SK-N-SH (cell line): ENCODE data around the gene CPAMD8. TPM values are rescaled to one million over a fixed set of nuclear protein-coding genes. Genes with fewer than 3 reads are reported as not detected.

Source experiments
- CTCF ChIA-PET: fragments of 300-600, 350-600 bp; formaldehyde crosslinking; extraction: SDS; loops from one replicate; lab custom pipeline; 2021; lab: Yijun Ruan, JAX
- POLR2A ChIA-PET: fragments of 350-600 bp; sonication (Branson Sonifier 250); formaldehyde crosslinking; extraction: SDS; loops from one replicate; lab custom pipeline; 2020; ENCODE audit warnings: antibody characterized with exemption, inconsistent platforms; lab: Yijun Ruan, JAX
- DNase-seq: peaks from one replicate; pipeline ENCODE4 v3.0.0; 2012
- H2AFZ ChIP-seq: fragments of 200-600 bp; sonication (generic); 2 replicates; pipeline ENCODE4 v1.8.1; 2016; ENCODE audit warnings: antibody characterized with exemption, mild to moderate bottlenecking, low read depth
- H3F3A ChIP-seq: fragments of 200-600 bp; sonication (generic); replicated peaks from 2 replicates; pipeline ENCODE3; 2016; ENCODE audit warnings: antibody characterized with exemption, mild to moderate bottlenecking; ENCODE audit not compliant: insufficient read depth
- H3K27ac ChIP-seq, 2 experiments: fragments of 200-500 bp in 1 of 2; fragments of 200-600 bp in 1 of 2; sonication (Bioruptor generic) in 1 of 2; sonication (generic), shearing (Covaris generic) in 1 of 2; 2 replicates each; pipeline versions ENCODE4 v1.5.1 to v1.6.1; 2014 to 2016; ENCODE audit warnings: low read depth in 2 of 2, inconsistent platforms in 1 of 2, low read length in 1 of 2, mild to moderate bottlenecking in 1 of 2, mixed read lengths in 1 of 2
- H3K27me3 ChIP-seq: fragments of 200-600 bp; sonication (generic), shearing (Covaris generic); 2 replicates; pipeline ENCODE4 v1.6.1; 2016; ENCODE audit warnings: mixed run types; ENCODE audit not compliant: insufficient read depth
- H3K36me3 ChIP-seq, 2 experiments: fragments of 200-500 bp in 1 of 2; fragments of 200-600 bp in 1 of 2; sonication (Bioruptor generic) in 1 of 2; sonication (generic) in 1 of 2; replicated peaks in 1 of 2; 2 replicates each; pipeline versions ENCODE3 to v1.5.1; 2014 to 2016; ENCODE audit warnings: low read length in 1 of 2, mild to moderate bottlenecking in 1 of 2; ENCODE audit not compliant: insufficient read depth in 2 of 2, control insufficient read depth in 1 of 2
- H3K4me1 ChIP-seq, 2 experiments: fragments of 200-500 bp in 1 of 2; fragments of 200-600 bp in 1 of 2; sonication (Bioruptor generic) in 1 of 2; sonication (generic), shearing (Covaris generic) in 1 of 2; 2 replicates each; pipeline versions ENCODE4 v1.5.1 to v1.6.1; 2014 to 2016; ENCODE audit warnings: low read depth in 1 of 2, low read length in 1 of 2, mixed run types in 1 of 2; ENCODE audit not compliant: insufficient read depth in 2 of 2, control insufficient read depth in 1 of 2
- H3K4me2 ChIP-seq: fragments of 200-600 bp; sonication (generic), shearing (Covaris generic); 2 replicates; pipeline ENCODE4 v1.6.1; 2017; ENCODE audit warnings: mixed run types
- H3K4me3 ChIP-seq, 2 experiments: fragments of 200-500 bp in 1 of 2; fragments of 200-600 bp in 1 of 2; sonication (Bioruptor generic) in 1 of 2; sonication (generic), shearing (Covaris generic) in 1 of 2; 2 replicates each; pipeline versions ENCODE4 v1.5.1 to v1.8.1; 2014 to 2016; ENCODE audit warnings: low read depth in 2 of 2, inconsistent platforms in 1 of 2, low read length in 1 of 2, mild to moderate bottlenecking in 1 of 2, mixed read lengths in 1 of 2, moderate library complexity in 1 of 2
- H3K79me2 ChIP-seq: fragments of 200-600 bp; sonication (generic); 2 replicates; pipeline ENCODE4 v1.8.1; 2017; ENCODE audit warnings: mild to moderate bottlenecking; ENCODE audit not compliant: insufficient read depth
- H3K9ac ChIP-seq: fragments of 200-600 bp; sonication (generic); 2 replicates; pipeline ENCODE4 v1.6.1; 2017; ENCODE audit warnings: mixed run types
- H3K9me2 ChIP-seq: fragments of 200-600 bp; sonication (generic); 2 replicates; pipeline ENCODE4 v1.6.1; 2017; ENCODE audit warnings: mixed run types
- H3K9me3 ChIP-seq: fragments of 200-600 bp; sonication (generic); 2 replicates; pipeline ENCODE4 v1.6.1; 2017; ENCODE audit warnings: mixed run types, mild to moderate bottlenecking, moderate library complexity
- H4K20me1 ChIP-seq: fragments of 200-600 bp; sonication (generic); 2 replicates; pipeline ENCODE4 v1.6.1; 2017; ENCODE audit warnings: mild to moderate bottlenecking, mixed run types; ENCODE audit not compliant: insufficient read depth
- ELF1 ChIP-seq: IDR thresholded peaks from 2 replicates; pipeline ENCODE4 v1.4.0; 2012
- EP300 ChIP-seq, 2 experiments: IDR thresholded peaks; 2 replicates each; pipeline versions ENCODE4 v1.4.0 to v1.6.1; 2012; ENCODE audit warnings: borderline replicate concordance in 1 of 2, low read depth in 1 of 2, low read length in 1 of 2
- EZH2phosphoT487 ChIP-seq: fragments of 200-600 bp; sonication (generic); IDR thresholded peaks from 2 replicates; pipeline ENCODE4 v1.6.1; 2017; ENCODE audit warnings: low read depth, mixed run types, mild to moderate bottlenecking, antibody characterized with exemption, moderate library complexity, borderline replicate concordance
- FOSL2 ChIP-seq: IDR thresholded peaks from 2 replicates; pipeline ENCODE4 v1.4.0; 2012; ENCODE audit warnings: low read depth, mild to moderate bottlenecking, moderate library complexity, borderline replicate concordance
- RXRA ChIP-seq: IDR thresholded peaks from 2 replicates; pipeline ENCODE4 v1.4.0; 2012; ENCODE audit warnings: low read depth, mild to moderate bottlenecking, borderline replicate concordance
- SMC3 ChIP-seq: IDR thresholded peaks from 2 replicates; pipeline ENCODE4 v1.6.1; 2012; ENCODE audit warnings: low read depth, low read length, improper control_type of control experiment
- TEAD4 ChIP-seq: IDR thresholded peaks from 2 replicates; pipeline ENCODE4 v1.4.0; 2012; ENCODE audit warnings: mild to moderate bottlenecking, borderline replicate concordance; ENCODE audit not compliant: insufficient read depth
- WGBS: methylation state at CpG from one replicate; pipeline ENCODE4 v1.1.6; 2017; ENCODE audit warnings: low lambda C conversion rate; 5-methylcytosine and 5-hydroxymethylcytosine counted together
- polyA plus RNA-seq, 3 experiments: library from polyadenylated mRNA; depleted of rRNA; stranded (reverse); fragments of >200 nt; gene quantifications; 2 replicates each; pipeline ENCODE4 v1.2.3, GENCODE V29; 2012
- TF ChIP-seq, protein P1 (sequence below): IDR thresholded peaks from 2 replicates; pipeline ENCODE4 v1.4.0; 2012; ENCODE audit warnings: low read depth, borderline replicate concordance
- TF ChIP-seq, protein P2 (sequence below): IDR thresholded peaks from 2 replicates; pipeline ENCODE4; 2012
- TF ChIP-seq, protein P3 (sequence below): fragments of 150-350 bp; IDR thresholded peaks from 2 replicates; pipeline ENCODE4 v1.6.1; 2016; ENCODE audit warnings: mild to moderate bottlenecking, low read depth, low read length
- TF ChIP-seq, protein P4 (sequence below): IDR thresholded peaks from 2 replicates; pipeline ENCODE4 v1.6.1; 2012; ENCODE audit warnings: mild to moderate bottlenecking, low read depth, low read length, moderate library complexity

CPAMD8 gene
- polyA plus RNA-seq, 1 of the 3 experiments (the other 2 are of a cell fraction): 1.2 TPM

DNA sequence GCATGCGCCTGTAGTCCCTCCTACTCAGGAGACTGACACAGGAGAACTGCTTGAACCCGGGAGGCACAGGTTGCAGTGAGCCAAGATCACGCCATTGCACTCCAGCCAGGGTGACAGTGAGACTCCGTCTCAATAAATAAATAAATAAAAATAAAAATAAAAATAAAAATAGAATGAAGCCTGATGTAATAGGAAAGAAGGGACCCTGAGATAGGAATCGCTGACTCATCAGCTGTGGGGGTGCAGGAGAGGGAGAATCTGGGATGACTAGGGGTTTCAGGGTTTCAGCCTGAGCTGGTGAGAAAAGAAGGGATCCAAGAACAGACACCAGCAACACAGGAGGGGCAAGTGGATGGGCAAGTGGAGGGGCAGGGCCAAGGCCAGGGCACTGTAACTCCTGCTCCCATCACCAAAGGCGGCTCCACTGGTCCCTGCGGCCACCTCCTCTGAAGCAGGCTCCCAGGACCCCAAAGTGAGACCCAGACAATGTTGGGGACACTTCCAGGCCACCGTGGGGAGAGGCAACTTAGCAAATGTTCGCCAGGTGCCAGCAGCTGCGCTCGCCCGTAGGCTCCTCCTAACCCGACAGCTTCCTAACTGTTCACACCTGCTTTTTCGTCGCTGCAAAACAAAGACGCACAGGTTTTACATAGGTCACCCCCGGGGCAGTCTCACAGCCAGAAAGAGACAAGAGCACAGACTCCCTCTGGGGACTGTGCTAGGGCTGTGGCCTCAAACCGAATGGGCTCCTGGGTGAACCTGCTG, 47.4 kb upstream of the CPAMD8 start:
- peak overlapping the region; percentile 75 to 88 for H3K4me3 ChIP-seq
- POLR2A ChIA-PET: interaction anchor here (1.1 kb wide), 1 partner anchor 142 kb away, joined by 3 read pairs; no protein-coding TSS in a partner anchor
- peaks cover 10% of the 10 kb centered on the region for H3F3A ChIP-seq
- DNase-seq: no peak
- CTCF ChIA-PET: interaction anchor here (2.0 kb wide), 1 partner anchor 208 kb away, joined by 5 read pairs; the partner anchor contains the start of gene ANKLE1
- H3K36me3 ChIP-seq: no peaks in the 10 kb centered on the region
- no peaks in the 10 kb centered on the region for H3K9me3 ChIP-seq
- TF ChIP-seq EP300 (IDR thresholded peaks at IDR 0.05; ENCODE audit: borderline replicate concordance in 1 of 2, low read depth in 1 of 2, low read length in 1 of 2): no peak
- TF ChIP-seq ELF1: no peak
- no peak for TF ChIP-seq RXRA
- no peak for TF ChIP-seq EZH2phosphoT487
- H3K79me2 ChIP-seq: peaks cover 66% of the 10 kb centered on the region
- peaks cover 10% of the 10 kb centered on the region; the same call in 1 of the 2 replicates for H4K20me1 ChIP-seq
- 66% methylated on average over 16 of the region's 18 CpGs for WGBS
- peak overlapping the region; percentile 93 for H2AFZ ChIP-seq
- H3K9me2 ChIP-seq: no peaks in the 10 kb centered on the region
- no peaks in the 10 kb centered on the region for H3K27me3 ChIP-seq
- H3K4me2 ChIP-seq: peak overlapping the region; percentile 84
- H3K9ac ChIP-seq: peak overlapping the region; percentile 71
- peak overlapping the region in 1 of 2 experiments; percentile 59; a peak in 1 of 4 replicates for H3K27ac ChIP-seq
- peaks cover 15 to 28% of the 10 kb centered on the region in 2 experiments; a peak in 2 of 4 replicates for H3K4me1 ChIP-seq

DNA sequence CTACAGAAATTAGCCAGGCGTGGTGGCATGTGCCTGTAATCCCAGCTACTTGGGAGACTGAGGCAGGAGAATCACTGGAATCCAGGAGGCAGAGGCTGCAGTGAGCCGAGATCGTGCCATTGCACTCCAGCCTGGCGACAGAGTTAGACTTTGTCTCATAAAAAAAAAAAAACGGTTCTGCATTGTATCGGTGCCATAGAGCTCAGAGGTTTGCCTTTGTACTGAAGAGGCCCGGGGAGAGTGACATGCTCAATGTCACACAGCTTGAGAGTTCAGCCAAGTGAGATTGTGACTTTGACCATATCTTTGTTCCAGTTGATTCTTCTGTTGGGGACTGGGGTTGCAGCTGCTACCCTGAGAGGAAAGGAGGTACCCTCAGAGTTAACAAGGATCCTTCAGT, 44.3 kb upstream of the CPAMD8 start:
- Histone ChIP-seq H3K9me2 (no peaks in the 10 kb centered on the region), H3K27me3 (no peaks in the 10 kb centered on the region), H3K4me3 (no peak overlapping the region), H3K4me1 (peaks cover 0 to 9% of the 10 kb centered on the region in 2 experiments; a peak in 1 of 4 replicates), H3K27ac (no peak overlapping the region), H2AFZ (no peak overlapping the region), H4K20me1 (no peaks in the 10 kb centered on the region), H3F3A (peaks cover 11% of the 10 kb centered on the region), H3K9ac (no peak overlapping the region), H3K9me3 (no peaks in the 10 kb centered on the region), H3K79me2 (peaks cover 38% of the 10 kb centered on the region), H3K4me2 (no peak overlapping the region), H3K36me3 (no peaks in the 10 kb centered on the region)
- DNase-seq: no peak
- ChIA-PET POLR2A (interaction anchor here (1.4 kb wide), 1 partner anchor 145 kb away, joined by 3 read pairs; no protein-coding TSS in a partner anchor), CTCF (interaction anchor here (0.6 to 4.0 kb wide), 4 partner anchors 76 to 234 kb away, joined by 3 to 32 read pairs (median 3); partner anchors contain the start of genes ANKLE1 and MRPL34)
- TF ChIP-seq, protein P1, sequence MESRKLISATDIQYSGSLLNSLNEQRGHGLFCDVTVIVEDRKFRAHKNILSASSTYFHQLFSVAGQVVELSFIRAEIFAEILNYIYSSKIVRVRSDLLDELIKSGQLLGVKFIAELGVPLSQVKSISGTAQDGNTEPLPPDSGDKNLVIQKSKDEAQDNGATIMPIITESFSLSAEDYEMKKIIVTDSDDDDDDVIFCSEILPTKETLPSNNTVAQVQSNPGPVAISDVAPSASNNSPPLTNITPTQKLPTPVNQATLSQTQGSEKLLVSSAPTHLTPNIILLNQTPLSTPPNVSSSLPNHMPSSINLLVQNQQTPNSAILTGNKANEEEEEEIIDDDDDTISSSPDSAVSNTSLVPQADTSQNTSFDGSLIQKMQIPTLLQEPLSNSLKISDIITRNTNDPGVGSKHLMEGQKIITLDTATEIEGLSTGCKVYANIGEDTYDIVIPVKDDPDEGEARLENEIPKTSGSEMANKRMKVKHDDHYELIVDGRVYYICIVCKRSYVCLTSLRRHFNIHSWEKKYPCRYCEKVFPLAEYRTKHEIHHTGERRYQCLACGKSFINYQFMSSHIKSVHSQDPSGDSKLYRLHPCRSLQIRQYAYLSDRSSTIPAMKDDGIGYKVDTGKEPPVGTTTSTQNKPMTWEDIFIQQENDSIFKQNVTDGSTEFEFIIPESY: no peak
- TF ChIP-seq TEAD4 (no peak), RXRA (no peak), SMC3 (no peak), FOSL2 (no peak)
- TF ChIP-seq, protein P2, sequence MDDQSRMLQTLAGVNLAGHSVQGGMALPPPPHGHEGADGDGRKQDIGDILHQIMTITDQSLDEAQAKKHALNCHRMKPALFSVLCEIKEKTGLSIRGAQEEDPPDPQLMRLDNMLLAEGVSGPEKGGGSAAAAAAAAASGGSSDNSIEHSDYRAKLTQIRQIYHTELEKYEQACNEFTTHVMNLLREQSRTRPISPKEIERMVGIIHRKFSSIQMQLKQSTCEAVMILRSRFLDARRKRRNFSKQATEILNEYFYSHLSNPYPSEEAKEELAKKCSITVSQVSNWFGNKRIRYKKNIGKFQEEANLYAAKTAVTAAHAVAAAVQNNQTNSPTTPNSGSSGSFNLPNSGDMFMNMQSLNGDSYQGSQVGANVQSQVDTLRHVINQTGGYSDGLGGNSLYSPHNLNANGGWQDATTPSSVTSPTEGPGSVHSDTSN: no peak
- TF ChIP-seq, protein P3, sequence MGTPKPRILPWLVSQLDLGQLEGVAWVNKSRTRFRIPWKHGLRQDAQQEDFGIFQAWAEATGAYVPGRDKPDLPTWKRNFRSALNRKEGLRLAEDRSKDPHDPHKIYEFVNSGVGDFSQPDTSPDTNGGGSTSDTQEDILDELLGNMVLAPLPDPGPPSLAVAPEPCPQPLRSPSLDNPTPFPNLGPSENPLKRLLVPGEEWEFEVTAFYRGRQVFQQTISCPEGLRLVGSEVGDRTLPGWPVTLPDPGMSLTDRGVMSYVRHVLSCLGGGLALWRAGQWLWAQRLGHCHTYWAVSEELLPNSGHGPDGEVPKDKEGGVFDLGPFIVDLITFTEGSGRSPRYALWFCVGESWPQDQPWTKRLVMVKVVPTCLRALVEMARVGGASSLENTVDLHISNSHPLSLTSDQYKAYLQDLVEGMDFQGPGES: no peak
- TF ChIP-seq, protein P4, sequence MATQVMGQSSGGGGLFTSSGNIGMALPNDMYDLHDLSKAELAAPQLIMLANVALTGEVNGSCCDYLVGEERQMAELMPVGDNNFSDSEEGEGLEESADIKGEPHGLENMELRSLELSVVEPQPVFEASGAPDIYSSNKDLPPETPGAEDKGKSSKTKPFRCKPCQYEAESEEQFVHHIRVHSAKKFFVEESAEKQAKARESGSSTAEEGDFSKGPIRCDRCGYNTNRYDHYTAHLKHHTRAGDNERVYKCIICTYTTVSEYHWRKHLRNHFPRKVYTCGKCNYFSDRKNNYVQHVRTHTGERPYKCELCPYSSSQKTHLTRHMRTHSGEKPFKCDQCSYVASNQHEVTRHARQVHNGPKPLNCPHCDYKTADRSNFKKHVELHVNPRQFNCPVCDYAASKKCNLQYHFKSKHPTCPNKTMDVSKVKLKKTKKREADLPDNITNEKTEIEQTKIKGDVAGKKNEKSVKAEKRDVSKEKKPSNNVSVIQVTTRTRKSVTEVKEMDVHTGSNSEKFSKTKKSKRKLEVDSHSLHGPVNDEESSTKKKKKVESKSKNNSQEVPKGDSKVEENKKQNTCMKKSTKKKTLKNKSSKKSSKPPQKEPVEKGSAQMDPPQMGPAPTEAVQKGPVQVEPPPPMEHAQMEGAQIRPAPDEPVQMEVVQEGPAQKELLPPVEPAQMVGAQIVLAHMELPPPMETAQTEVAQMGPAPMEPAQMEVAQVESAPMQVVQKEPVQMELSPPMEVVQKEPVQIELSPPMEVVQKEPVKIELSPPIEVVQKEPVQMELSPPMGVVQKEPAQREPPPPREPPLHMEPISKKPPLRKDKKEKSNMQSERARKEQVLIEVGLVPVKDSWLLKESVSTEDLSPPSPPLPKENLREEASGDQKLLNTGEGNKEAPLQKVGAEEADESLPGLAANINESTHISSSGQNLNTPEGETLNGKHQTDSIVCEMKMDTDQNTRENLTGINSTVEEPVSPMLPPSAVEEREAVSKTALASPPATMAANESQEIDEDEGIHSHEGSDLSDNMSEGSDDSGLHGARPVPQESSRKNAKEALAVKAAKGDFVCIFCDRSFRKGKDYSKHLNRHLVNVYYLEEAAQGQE: no peak
- WGBS: 89% methylated on average over 6 of the region's 7 CpGs
